Measurements from ENCODE around the gene ZNF655. TPM values are rescaled to one million over a fixed set of nuclear protein-coding genes. Genes with fewer than 3 reads are reported as not detected.
A peak's percentile ranks its signal among the peaks of the same experiment; 100 is the strongest.

Gene ZNF655
- total and polyA plus RNA-seq, 2 experiments from 2014 or later = 36.5 to 70.0 TPM

- peak; percentile 21 for DNase-seq
- in situ Hi-C loops (cut with MboI) = no loop called here
- 97 to 99% methylated on average over 12 of the region's 12 CpGs for WGBS, 2 experiments (ENCODE audit: low coverage in 1 of 2, low lambda C conversion rate in 2 of 2, missing lambda C conversion rate in 2 of 2)
- Histone ChIP-seq H3K9me2 (ENCODE audit: insufficient read depth) (no peaks in the 10 kb centered on the region), H4K20me1 (ENCODE audit: insufficient read depth) (no peaks in the 10 kb centered on the region), H3K27me3 (replicated peaks; ENCODE audit: insufficient read depth) (no peaks in the 10 kb centered on the region), H3K36me3 (ENCODE audit: low read depth) (peaks cover 67% of the 10 kb centered on the region), H3K9ac (no peak overlapping the region), H3F3A (ENCODE audit: insufficient read depth) (no peaks in the 10 kb centered on the region), H3K27ac (no peak overlapping the region), H3K4me2 (ENCODE audit: unreplicated experiment) (no peak overlapping the region), H3K4me1 (ENCODE audit: insufficient read depth) (no peaks in the 10 kb centered on the region), H3K4me3 (no peak overlapping the region), H2AFZ (no peak overlapping the region), H3K9me3 (ENCODE audit: low read depth) (peaks cover 21% of the 10 kb centered on the region), H3K79me2 (ENCODE audit: insufficient read depth) (peaks cover 22% of the 10 kb centered on the region)
- TF ChIP-seq EZH2 (IDR thresholded peaks at IDR 0.05; ENCODE audit: insufficient read depth, poor library complexity, severe bottlenecking) (no peak), EZH2phosphoT487 (IDR thresholded peaks at IDR 0.05; ENCODE audit: insufficient read depth, low read depth) (no peak)
These were observed 27.1 kb upstream of the ZNF655 start for GRCh38 chr7:99531354-99531765.

GRCh38 chr7:99535667-99536066 is 22.8 kb upstream of the ZNF655 start:
- H4K20me1 ChIP-seq (ENCODE audit: insufficient read depth) = no peaks in the 10 kb centered on the region
- 0 out of 2 replicates have a peak, but pooled peaks cover 12% of the 10 kb centered on the region for H3K79me2 ChIP-seq (ENCODE audit: insufficient read depth)
- no peak for DNase-seq
- no peaks in the 10 kb centered on the region for H3K4me1 ChIP-seq (ENCODE audit: insufficient read depth)
- no peak overlapping the region for H3K4me2 ChIP-seq (ENCODE audit: unreplicated experiment)
- in situ Hi-C loops (cut with MboI) = no loop called here
- 98 to 100% methylated on average over 2 of the region's 2 CpGs for WGBS, 2 experiments (ENCODE audit: low coverage in 1 of 2, low lambda C conversion rate in 2 of 2, missing lambda C conversion rate in 2 of 2)
- peaks cover 19% of the 10 kb centered on the region for H3K9me3 ChIP-seq (ENCODE audit: low read depth)
- H3K36me3 ChIP-seq (ENCODE audit: low read depth) = peaks cover 35% of the 10 kb centered on the region
- no peaks in the 10 kb centered on the region for H3F3A ChIP-seq (ENCODE audit: insufficient read depth)
- no peak overlapping the region for H3K9ac ChIP-seq
- no peak overlapping the region for H3K27ac ChIP-seq
- TF ChIP-seq EZH2 (IDR thresholded peaks at IDR 0.05; ENCODE audit: insufficient read depth, poor library complexity, severe bottlenecking) = no peak
- TF ChIP-seq EZH2phosphoT487 (IDR thresholded peaks at IDR 0.05; ENCODE audit: insufficient read depth, low read depth) = no peak
- H3K9me2 ChIP-seq (ENCODE audit: insufficient read depth) = no peaks in the 10 kb centered on the region
- no peak overlapping the region for H3K4me3 ChIP-seq
- no peak overlapping the region for H2AFZ ChIP-seq
- no peaks in the 10 kb centered on the region for H3K27me3 ChIP-seq (replicated peaks; ENCODE audit: insufficient read depth)

- no peak overlapping the region for H3K4me2 ChIP-seq (ENCODE audit: unreplicated experiment)
- no peaks in the 10 kb centered on the region for H3K4me1 ChIP-seq (ENCODE audit: insufficient read depth)
- no peak overlapping the region for H3K27ac ChIP-seq
- no peak for DNase-seq
- H3F3A ChIP-seq (ENCODE audit: insufficient read depth) = no peaks in the 10 kb centered on the region
- no peaks in the 10 kb centered on the region for H3K9me3 ChIP-seq (ENCODE audit: low read depth)
- H3K9me2 ChIP-seq (ENCODE audit: insufficient read depth) = no peaks in the 10 kb centered on the region
- no peaks in the 10 kb centered on the region for H3K79me2 ChIP-seq (ENCODE audit: insufficient read depth)
- H4K20me1 ChIP-seq (ENCODE audit: insufficient read depth) = no peaks in the 10 kb centered on the region
- no peaks in the 10 kb centered on the region for H3K27me3 ChIP-seq (replicated peaks; ENCODE audit: insufficient read depth)
- H3K4me3 ChIP-seq = no peak overlapping the region
- in situ Hi-C loops (cut with MboI) = no loop called here
- H3K36me3 ChIP-seq (ENCODE audit: low read depth) = no peaks in the 10 kb centered on the region
- 81 to 84% methylated on average over 7 of the region's 7 CpGs for WGBS, 2 experiments (ENCODE audit: low coverage in 1 of 2, low lambda C conversion rate in 2 of 2, missing lambda C conversion rate in 2 of 2)
- no peak overlapping the region for H2AFZ ChIP-seq
- H3K9ac ChIP-seq = no peak overlapping the region
- no peak for TF ChIP-seq EZH2phosphoT487 (IDR thresholded peaks at IDR 0.05; ENCODE audit: insufficient read depth, low read depth)
- TF ChIP-seq EZH2 (IDR thresholded peaks at IDR 0.05; ENCODE audit: insufficient read depth, poor library complexity, severe bottlenecking) = no peak
These were observed 19.1 kb upstream of the ZNF655 start for GRCh38 chr7:99539213-99539811.

GRCh38 chr7:99540542-99540941 is 17.9 kb upstream of the ZNF655 start:
- WGBS, 2 experiments (ENCODE audit: low coverage in 1 of 2, low lambda C conversion rate in 2 of 2, missing lambda C conversion rate in 2 of 2) = 97 to 99% methylated on average over 5 of the region's 5 CpGs
- Histone ChIP-seq H3K4me1 (ENCODE audit: insufficient read depth) (no peaks in the 10 kb centered on the region), H3K79me2 (ENCODE audit: insufficient read depth) (no peaks in the 10 kb centered on the region), H3K9ac (no peak overlapping the region), H3K9me3 (ENCODE audit: low read depth) (no peaks in the 10 kb centered on the region), H3K36me3 (ENCODE audit: low read depth) (no peaks in the 10 kb centered on the region), H4K20me1 (ENCODE audit: insufficient read depth) (no peaks in the 10 kb centered on the region), H3K4me2 (ENCODE audit: unreplicated experiment) (no peak overlapping the region), H3K9me2 (ENCODE audit: insufficient read depth) (no peaks in the 10 kb centered on the region), H2AFZ (no peak overlapping the region), H3K4me3 (no peak overlapping the region), H3K27me3 (replicated peaks; ENCODE audit: insufficient read depth) (no peaks in the 10 kb centered on the region), H3F3A (ENCODE audit: insufficient read depth) (no peaks in the 10 kb centered on the region), H3K27ac (no peak overlapping the region)
- in situ Hi-C loops (cut with MboI) = no loop called here
- no peak for DNase-seq
- TF ChIP-seq EZH2 (IDR thresholded peaks at IDR 0.05; ENCODE audit: insufficient read depth, poor library complexity, severe bottlenecking) (no peak), EZH2phosphoT487 (IDR thresholded peaks at IDR 0.05; ENCODE audit: insufficient read depth, low read depth) (no peak)

Measured in GM23248 (cell line).